Measurements from ENCODE around the gene TMEM198.
A peak's percentile ranks its signal among the peaks of the same experiment; 100 is the strongest.

TMEM198 gene

DNA sequence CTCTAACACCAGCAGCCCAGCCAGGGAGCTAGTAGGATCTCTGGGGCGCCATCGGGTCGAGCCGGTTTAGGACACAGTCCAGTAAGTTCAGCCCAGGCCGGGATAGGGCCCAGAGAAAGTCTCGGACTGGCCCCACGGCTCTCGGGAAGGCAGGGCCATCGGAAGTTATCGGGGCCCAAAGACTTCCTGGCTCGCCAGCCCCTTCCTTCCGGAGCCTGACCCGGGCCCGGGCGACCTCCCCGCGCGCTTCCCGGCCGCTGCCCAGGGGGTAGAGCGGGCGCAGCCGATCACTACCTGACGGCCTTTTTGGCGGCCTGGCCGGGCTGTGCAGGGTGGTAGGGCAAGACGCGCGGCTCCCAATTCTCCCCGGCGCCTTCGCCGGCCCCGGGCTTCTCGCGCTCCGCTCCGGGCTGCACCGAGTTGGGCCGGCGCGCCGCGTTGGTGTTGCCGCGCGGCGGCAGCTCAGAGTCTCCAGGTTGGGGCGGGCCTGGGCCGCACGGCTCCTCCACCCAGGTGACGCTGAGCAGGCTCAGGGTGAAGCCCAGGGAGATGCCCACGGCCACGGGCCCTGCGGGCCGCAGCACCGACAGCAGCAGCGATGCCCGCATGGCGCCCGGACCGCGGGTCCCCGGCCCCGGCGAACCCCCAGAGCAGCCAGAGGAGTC is 765 bp upstream of the TMEM198 start:
- H3K27ac Mint-ChIP-seq = peak overlapping the region; percentile 67 to 77

GRCh38 chr2:219544567-219544966 is 739 bp downstream of the TMEM198 start:
- no peak for DNase-seq
- Mint-ChIP-seq H3K4me3 (peak overlapping the region; percentile 79 to 93), H3K27me3 (peaks cover 35% of the 10 kb centered on the region), H3K4me1 (peaks cover 25% of the 10 kb centered on the region), H3K27ac (no peak overlapping the region), H3K9me3 (no peaks in the 10 kb centered on the region)
- no peak for ATAC-seq

More for the DNA sequence above, 765 bp upstream of the TMEM198 start:
- Mint-ChIP-seq H3K27me3 (peaks cover 23% of the 10 kb centered on the region), H3K4me3 (peak overlapping the region; percentile 89 to 93), H3K4me1 (peaks cover 25% of the 10 kb centered on the region), H3K9me3 (no peaks in the 10 kb centered on the region)
- DNase-seq = no peak
- ATAC-seq = peak; percentile 70

GRCh38 chr2:219545295-219545942 is 1.6 kb downstream of the TMEM198 start:
- peaks cover 25% of the 10 kb centered on the region for H3K4me1 Mint-ChIP-seq
- peaks cover 39% of the 10 kb centered on the region for H3K27me3 Mint-ChIP-seq
- H3K4me3 Mint-ChIP-seq = no peak overlapping the region
- no peak overlapping the region for H3K27ac Mint-ChIP-seq
- no peak for ATAC-seq
- H3K9me3 Mint-ChIP-seq = no peaks in the 10 kb centered on the region
- no peak for DNase-seq

- Mint-ChIP-seq H3K4me3 (no peak overlapping the region), H3K4me1 (peaks cover 28% of the 10 kb centered on the region), H3K9me3 (no peaks in the 10 kb centered on the region), H3K27ac (no peak overlapping the region), H3K27me3 (peaks cover 44% of the 10 kb centered on the region)
- ATAC-seq = no peak
- DNase-seq = no peak
Observed at GRCh38 chr2:219545943-219546352, 2.1 kb downstream of the TMEM198 start.

- Mint-ChIP-seq H3K4me1 (peaks cover 26% of the 10 kb centered on the region), H3K27ac (peak overlapping the region in 1 of 2 donors; percentile 46), H3K9me3 (no peaks in the 10 kb centered on the region), H3K27me3 (peaks cover 57% of the 10 kb centered on the region), H3K4me3 (no peak overlapping the region)
- DNase-seq = no peak
- no peak for ATAC-seq
Observed at GRCh38 chr2:219547621-219548020, 3.8 kb downstream of the TMEM198 start.

GRCh38 chr2:219548990-219549389 is 5.2 kb downstream of the TMEM198 start:
- Mint-ChIP-seq H3K27me3 (peaks cover 68% of the 10 kb centered on the region), H3K4me3 (no peak overlapping the region), H3K9me3 (no peaks in the 10 kb centered on the region), H3K27ac (no peak overlapping the region), H3K4me1 (peaks cover 26% of the 10 kb centered on the region)
- DNase-seq (no peak), ATAC-seq (no peak)

DNA sequence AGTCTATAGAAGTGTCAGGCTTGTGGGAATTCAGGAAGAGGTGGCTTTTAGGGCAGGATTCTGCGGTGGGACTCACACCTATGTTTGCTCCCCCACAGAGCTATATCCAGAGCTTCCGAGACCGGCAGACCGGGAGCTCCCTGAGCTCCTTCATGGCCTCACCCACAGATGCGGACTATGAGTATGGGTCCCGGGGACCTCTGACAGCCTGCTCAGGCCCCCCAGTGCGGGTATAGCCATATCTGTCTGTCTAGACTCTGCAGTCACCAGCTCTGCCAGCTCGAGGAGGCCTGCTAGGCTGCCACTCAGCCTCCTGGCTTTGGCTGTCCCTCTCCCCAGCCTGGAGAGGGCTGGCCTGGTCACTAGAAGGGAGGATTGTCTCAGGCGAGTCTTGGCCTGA is 5.8 kb downstream of the TMEM198 start:
- H3K4me3 Mint-ChIP-seq = no peak overlapping the region
- H3K27ac Mint-ChIP-seq = no peak overlapping the region
- peaks cover 20% of the 10 kb centered on the region for H3K4me1 Mint-ChIP-seq
- ATAC-seq (no peak), DNase-seq (no peak)
- H3K27me3 Mint-ChIP-seq = peaks cover 68% of the 10 kb centered on the region
- no peaks in the 10 kb centered on the region for H3K9me3 Mint-ChIP-seq

- Mint-ChIP-seq H3K4me1 (peaks cover 16% of the 10 kb centered on the region), H3K9me3 (no peaks in the 10 kb centered on the region), H3K27me3 (peaks cover 65% of the 10 kb centered on the region), H3K27ac (peak overlapping the region in 1 of 2 donors; percentile 53), H3K4me3 (peak overlapping the region; percentile 83 to 87)
- DNase-seq (no peak), ATAC-seq (peak; percentile 50)
Observed at GRCh38 chr2:219551441-219552381, 7.9 kb downstream of the TMEM198 start.

DNA sequence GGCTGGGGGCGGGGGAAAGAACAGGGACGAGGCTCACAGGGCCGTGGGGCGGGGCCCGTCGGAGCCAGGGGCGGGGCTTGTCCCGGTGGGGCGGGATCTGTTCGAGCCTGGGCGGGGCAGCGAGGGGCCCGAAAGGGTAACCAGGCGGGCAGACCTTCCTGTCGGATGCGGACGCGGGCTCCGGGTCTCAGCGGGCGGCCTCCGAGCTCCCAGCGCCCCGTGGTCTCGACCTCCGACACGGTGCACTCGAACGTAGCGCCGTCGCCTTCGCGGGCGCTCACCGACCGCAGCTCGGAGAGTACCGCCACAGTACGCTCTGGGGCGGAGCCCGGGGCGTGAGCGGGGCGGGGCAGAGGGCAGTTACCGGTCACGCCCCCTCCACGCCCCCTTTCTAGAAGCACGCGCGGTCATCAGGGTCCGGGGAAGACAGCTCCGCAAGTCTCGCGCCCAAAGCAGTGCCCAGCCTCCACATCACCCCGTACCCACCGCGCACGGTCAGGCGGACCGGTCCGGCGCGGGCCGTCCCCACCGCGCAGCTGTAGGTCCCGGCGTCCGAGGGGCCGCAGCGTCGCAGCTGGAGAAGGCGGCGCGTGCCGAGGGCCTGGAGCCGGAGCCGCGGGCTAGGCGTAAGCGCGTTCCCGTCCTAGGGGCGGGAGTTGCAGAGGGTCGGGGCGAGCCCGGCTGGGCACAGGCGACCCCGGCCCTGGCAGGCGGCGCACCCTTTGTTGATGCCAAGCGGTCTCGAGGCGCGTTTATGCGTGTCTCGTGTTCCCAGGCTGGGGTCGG is 8.7 kb downstream of the TMEM198 start:
- H3K4me3 Mint-ChIP-seq = peak overlapping the region; percentile 83 to 87
- peaks cover 16% of the 10 kb centered on the region for H3K4me1 Mint-ChIP-seq
- H3K27ac Mint-ChIP-seq = no peak overlapping the region
- ATAC-seq (peak; percentile 88), DNase-seq (peak; percentile 85 to 86)
- H3K9me3 Mint-ChIP-seq = no peaks in the 10 kb centered on the region
- peaks cover 69% of the 10 kb centered on the region for H3K27me3 Mint-ChIP-seq

DNA sequence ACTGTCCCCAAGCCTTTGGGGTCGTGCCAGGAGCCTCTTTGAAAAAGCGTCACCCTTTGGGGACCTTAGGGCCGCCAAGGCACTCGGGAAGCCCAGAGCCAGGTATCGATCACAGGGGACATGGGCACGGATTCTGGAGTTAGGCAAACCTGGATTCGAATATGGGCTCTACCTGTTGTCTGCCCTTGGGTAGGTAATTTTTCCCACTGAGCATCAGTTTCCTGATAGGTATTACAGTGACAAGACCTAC is 9.3 kb downstream of the TMEM198 start:
- ATAC-seq (no peak), DNase-seq (no peak)
- peak overlapping the region in 1 of 2 donors; percentile 26 for H3K4me3 Mint-ChIP-seq
- H3K27ac Mint-ChIP-seq = no peak overlapping the region
- H3K9me3 Mint-ChIP-seq = no peaks in the 10 kb centered on the region
- H3K4me1 Mint-ChIP-seq = peaks cover 16% of the 10 kb centered on the region
- peaks cover 67% of the 10 kb centered on the region for H3K27me3 Mint-ChIP-seq

DNA sequence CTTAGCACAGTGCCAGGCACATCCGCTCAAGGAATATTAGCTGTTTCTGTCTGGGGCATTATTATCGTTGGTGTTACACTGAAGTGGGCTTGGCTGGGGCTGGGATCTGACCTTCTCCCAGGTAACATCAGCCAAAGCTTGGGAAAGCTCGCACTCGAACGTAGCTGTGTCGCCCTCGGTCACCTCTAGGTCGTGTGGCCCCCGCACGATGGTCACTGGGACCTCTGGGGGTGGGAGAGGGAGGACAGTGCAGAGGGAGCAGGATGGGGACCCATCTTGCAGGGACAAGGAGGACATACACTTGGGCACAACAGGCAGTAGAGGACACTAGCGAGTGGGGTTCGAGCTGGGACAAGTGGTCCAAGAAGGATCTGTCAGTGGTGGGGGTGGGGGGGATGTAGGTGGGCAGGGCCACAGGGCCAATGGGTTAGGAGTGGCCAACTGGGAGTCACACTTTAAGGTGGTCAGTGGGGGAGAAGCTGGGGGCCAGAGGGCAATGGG is 9.7 kb downstream of the TMEM198 start:
- Mint-ChIP-seq H3K4me3 (peak overlapping the region in 1 of 2 donors; percentile 26), H3K27ac (no peak overlapping the region), H3K4me1 (peaks cover 16% of the 10 kb centered on the region), H3K27me3 (peaks cover 63% of the 10 kb centered on the region), H3K9me3 (no peaks in the 10 kb centered on the region)
- DNase-seq (no peak), ATAC-seq (no peak)

- Mint-ChIP-seq H3K9me3 (no peaks in the 10 kb centered on the region), H3K4me3 (no peak overlapping the region), H3K27ac (no peak overlapping the region), H3K27me3 (peaks cover 60% of the 10 kb centered on the region), H3K4me1 (peaks cover 16% of the 10 kb centered on the region)
- no peak for DNase-seq
- no peak for ATAC-seq
Observed at GRCh38 chr2:219554350-219554749, 10.5 kb downstream of the TMEM198 start.

- Mint-ChIP-seq H3K9me3 (no peaks in the 10 kb centered on the region), H3K4me3 (no peak overlapping the region), H3K27ac (no peak overlapping the region), H3K4me1 (peaks cover 13% of the 10 kb centered on the region), H3K27me3 (peaks cover 54% of the 10 kb centered on the region)
- ATAC-seq (no peak), DNase-seq (no peak)
Observed at GRCh38 chr2:219555956-219556355, 12.1 kb downstream of the TMEM198 start.

DNA sequence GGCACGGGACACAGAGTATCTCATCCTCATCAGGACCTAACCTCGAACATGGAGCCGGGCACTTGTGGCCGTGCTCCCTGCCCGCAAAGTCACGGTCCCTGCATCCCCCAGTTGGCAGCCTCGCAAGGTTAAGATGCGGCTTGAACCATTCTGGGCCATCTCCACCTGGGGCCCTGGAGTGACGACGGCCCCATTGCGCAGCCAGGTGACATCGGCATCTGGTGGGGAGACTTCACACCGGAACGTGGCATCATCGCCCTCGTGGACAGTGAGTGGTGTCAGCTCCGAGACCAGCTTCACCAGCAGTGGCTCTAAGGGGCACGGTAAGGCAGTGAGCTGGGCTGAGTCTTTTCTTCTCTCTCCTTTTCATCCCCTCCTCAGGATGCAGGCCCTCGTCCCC is 12.6 kb downstream of the TMEM198 start:
- Mint-ChIP-seq H3K4me3 (no peak overlapping the region), H3K27ac (no peak overlapping the region), H3K27me3 (peaks cover 50% of the 10 kb centered on the region), H3K4me1 (peaks cover 8% of the 10 kb centered on the region), H3K9me3 (no peaks in the 10 kb centered on the region)
- no peak for DNase-seq
- ATAC-seq = no peak

DNA sequence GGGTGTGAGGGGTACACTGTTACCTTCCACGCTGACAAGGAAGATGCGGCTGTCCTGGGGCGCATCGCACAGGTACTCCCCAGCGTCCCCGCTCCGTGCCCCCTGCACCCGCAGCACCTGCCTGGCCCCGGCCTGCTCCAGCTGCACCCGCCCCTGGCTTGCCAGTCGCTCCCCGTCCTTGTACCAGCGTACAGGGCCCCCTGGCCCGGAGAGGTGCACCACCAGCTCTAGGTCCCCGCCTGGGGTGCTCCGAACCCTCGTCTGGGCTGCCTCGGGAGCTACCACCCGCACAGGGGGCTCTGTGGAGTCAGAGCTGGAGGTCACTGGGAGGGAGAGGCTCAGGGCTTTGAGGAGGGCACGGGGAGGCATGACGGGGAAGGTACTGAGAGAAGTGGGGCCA is 13.5 kb downstream of the TMEM198 start:
- no peaks in the 10 kb centered on the region for H3K4me1 Mint-ChIP-seq
- no peak for ATAC-seq
- H3K27me3 Mint-ChIP-seq = peaks cover 41% of the 10 kb centered on the region
- H3K9me3 Mint-ChIP-seq = no peaks in the 10 kb centered on the region
- DNase-seq = no peak
- no peak overlapping the region for H3K4me3 Mint-ChIP-seq
- H3K27ac Mint-ChIP-seq = no peak overlapping the region
